Measurements from ENCODE around the gene RABAC1. TPM values are rescaled to one million over a fixed set of nuclear protein-coding genes. Genes with fewer than 3 reads are reported as not detected.

RABAC1 gene
- total RNA-seq, 1 experiment from 2014 or later, result 66.3 TPM

DNA sequence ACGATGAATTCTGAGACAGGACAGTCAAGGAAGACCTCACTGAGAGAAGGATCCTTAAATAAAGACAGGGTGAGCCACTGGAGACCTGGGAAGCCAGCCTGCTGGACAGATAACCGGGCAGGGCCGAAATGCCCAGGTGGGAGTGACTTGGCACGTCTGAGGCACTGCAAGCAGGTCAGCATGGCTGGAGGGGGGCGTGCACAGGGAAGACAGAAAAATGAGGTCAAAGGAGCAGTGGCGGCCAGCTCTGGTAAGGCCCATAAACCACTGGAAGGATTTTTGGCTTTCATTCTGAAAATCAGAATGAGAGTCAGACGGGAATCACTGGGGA, 40.7 kb upstream of the RABAC1 start:
- TF ChIP-seq RAD21 (IDR thresholded peaks at IDR 0.05; ENCODE audit: low read depth), result no peak
- TF ChIP-seq, protein P1, sequence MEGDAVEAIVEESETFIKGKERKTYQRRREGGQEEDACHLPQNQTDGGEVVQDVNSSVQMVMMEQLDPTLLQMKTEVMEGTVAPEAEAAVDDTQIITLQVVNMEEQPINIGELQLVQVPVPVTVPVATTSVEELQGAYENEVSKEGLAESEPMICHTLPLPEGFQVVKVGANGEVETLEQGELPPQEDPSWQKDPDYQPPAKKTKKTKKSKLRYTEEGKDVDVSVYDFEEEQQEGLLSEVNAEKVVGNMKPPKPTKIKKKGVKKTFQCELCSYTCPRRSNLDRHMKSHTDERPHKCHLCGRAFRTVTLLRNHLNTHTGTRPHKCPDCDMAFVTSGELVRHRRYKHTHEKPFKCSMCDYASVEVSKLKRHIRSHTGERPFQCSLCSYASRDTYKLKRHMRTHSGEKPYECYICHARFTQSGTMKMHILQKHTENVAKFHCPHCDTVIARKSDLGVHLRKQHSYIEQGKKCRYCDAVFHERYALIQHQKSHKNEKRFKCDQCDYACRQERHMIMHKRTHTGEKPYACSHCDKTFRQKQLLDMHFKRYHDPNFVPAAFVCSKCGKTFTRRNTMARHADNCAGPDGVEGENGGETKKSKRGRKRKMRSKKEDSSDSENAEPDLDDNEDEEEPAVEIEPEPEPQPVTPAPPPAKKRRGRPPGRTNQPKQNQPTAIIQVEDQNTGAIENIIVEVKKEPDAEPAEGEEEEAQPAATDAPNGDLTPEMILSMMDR (IDR thresholded peaks at IDR 0.05 in 2 of 3, conservative IDR thresholded peaks at IDR 0.05 in 1 of 3; ENCODE audit: borderline replicate concordance in 1 of 3, insufficient read depth in 1 of 3, low read depth in 2 of 3, low read length in 2 of 3), result no peak
- ChIA-PET CTCF (no interaction called here), POLR2A (no interaction called here), RAD21 (ENCODE audit: low non-redundant PET in 1 of 2, low total read pairs in 2 of 2, uncharacterized antibody in 2 of 2, unreplicated experiment in 2 of 2) (no interaction called here)
- peaks cover 0 to 11% of the 10 kb centered on the region in 2 experiments; a peak in 2 of 4 replicates for H3K4me1 ChIP-seq (ENCODE audit: control insufficient read depth in 1 of 2, insufficient read depth in 2 of 2, low read length in 2 of 2)
- no peaks in the 10 kb centered on the region for H3K9me3 ChIP-seq (ENCODE audit: control insufficient read depth in 1 of 2, insufficient read depth in 1 of 2, low read depth in 1 of 2, low read length in 2 of 2)
- no peak overlapping the region for H3K27ac ChIP-seq (ENCODE audit: low read depth, low read length)
- H3K27me3 ChIP-seq (ENCODE audit: insufficient read depth, low read length), result peaks cover 28% of the 10 kb centered on the region; the same call in 1 of the 2 replicates
- H3K4me3 ChIP-seq (replicated peaks in 1 of 2; ENCODE audit: low read depth in 1 of 2, low read length in 2 of 2), result no peak overlapping the region
- BruUV-seq (replicated peaks), result no TSS peak
- H4K20me1 ChIP-seq (ENCODE audit: insufficient read depth), result no peaks in the 10 kb centered on the region
- no peak overlapping the region for H3K9ac ChIP-seq (ENCODE audit: low read length)
- H3K79me2 ChIP-seq (ENCODE audit: insufficient read depth, low read length), result no peaks in the 10 kb centered on the region
- no peaks in the 10 kb centered on the region for H3K9me2 ChIP-seq (ENCODE audit: insufficient read depth)
- no peak overlapping the region for H3K4me2 ChIP-seq (ENCODE audit: low read length)
- no peaks in the 10 kb centered on the region for H3K36me3 ChIP-seq (ENCODE audit: control insufficient read depth in 1 of 2, insufficient read depth in 2 of 2, low read length in 2 of 2)
- H2AFZ ChIP-seq (ENCODE audit: low read depth, low read length, poor library complexity, severe bottlenecking), result no peak overlapping the region
- ATAC-seq (no peak), DNase-seq (ENCODE audit: low read depth, low spot score) (no peak)
- intact Hi-C loops (cut with micrococcal nuclease), result loop anchor here (10.0 kb wide), 1 partner anchor 95 kb away; no protein-coding TSS in a partner anchor

DNA sequence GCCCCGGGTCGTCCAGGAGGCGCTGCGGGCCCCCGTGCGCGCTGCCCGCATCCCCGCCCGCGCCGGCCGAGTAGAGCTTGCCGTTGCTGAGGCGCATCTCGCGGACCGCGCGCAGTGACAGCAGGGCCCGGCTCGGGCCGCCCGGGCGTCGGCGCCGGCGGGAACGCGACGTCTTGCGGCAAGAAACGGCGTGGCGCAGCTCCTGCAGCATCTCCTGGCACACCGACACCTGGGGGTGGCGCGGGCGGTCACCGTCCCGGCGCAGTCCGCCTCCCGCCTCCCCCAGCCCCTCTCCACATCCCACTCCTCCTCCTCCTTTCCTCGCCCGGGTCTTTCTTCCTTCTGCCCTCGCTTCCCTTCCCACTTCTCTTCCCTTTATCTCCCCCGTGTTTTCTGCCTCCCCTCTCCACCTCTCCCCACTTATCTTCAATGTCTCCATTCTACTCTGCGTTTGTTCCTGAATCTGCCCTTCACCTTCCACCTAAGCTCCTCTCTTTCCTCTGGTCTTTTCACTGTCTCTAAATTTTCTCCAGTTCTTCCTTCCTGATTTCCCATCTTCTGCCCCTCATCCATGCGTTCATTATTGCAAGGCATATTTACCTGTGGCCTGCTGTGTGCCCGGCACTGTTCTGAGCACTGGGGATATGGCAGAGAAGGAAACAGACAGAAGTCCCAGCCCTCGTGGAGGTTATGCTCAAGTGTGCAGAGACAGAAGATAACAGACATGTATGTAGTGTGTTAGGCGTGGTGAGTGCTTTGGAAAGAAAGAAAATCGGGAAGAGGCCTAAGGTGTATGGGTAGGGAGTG, 40.2 kb upstream of the RABAC1 start:
- Histone ChIP-seq H3K27me3 (ENCODE audit: insufficient read depth, low read length) (peaks cover 24% of the 10 kb centered on the region; the same call in 1 of the 2 replicates), H4K20me1 (ENCODE audit: insufficient read depth) (no peaks in the 10 kb centered on the region), H3K4me2 (ENCODE audit: low read length) (no peak overlapping the region), H3K9me3 (ENCODE audit: control insufficient read depth in 1 of 2, insufficient read depth in 1 of 2, low read depth in 1 of 2, low read length in 2 of 2) (no peaks in the 10 kb centered on the region), H3K36me3 (ENCODE audit: control insufficient read depth in 1 of 2, insufficient read depth in 2 of 2, low read length in 2 of 2) (no peaks in the 10 kb centered on the region), H3K9me2 (ENCODE audit: insufficient read depth) (no peaks in the 10 kb centered on the region), H3K9ac (ENCODE audit: low read length) (no peak overlapping the region), H2AFZ (ENCODE audit: low read depth, low read length, poor library complexity, severe bottlenecking) (no peak overlapping the region), H3K4me3 (replicated peaks in 1 of 2; ENCODE audit: low read depth in 1 of 2, low read length in 2 of 2) (no peak overlapping the region), H3K27ac (ENCODE audit: low read depth, low read length) (no peak overlapping the region), H3K79me2 (ENCODE audit: insufficient read depth, low read length) (no peaks in the 10 kb centered on the region), H3K4me1 (ENCODE audit: control insufficient read depth in 1 of 2, insufficient read depth in 2 of 2, low read length in 2 of 2) (peaks cover 0 to 12% of the 10 kb centered on the region in 2 experiments; a peak in 2 of 4 replicates)
- TF ChIP-seq JUND (IDR thresholded peaks at IDR 0.05) (no peak), EZH2 (IDR thresholded peaks at IDR 0.05) (no peak), EGR1 (IDR thresholded peaks at IDR 0.05; ENCODE audit: low read depth) (no peak), RAD21 (IDR thresholded peaks at IDR 0.05; ENCODE audit: low read depth) (no peak), YY1 (IDR thresholded peaks at IDR 0.05; ENCODE audit: extremely low read depth, insufficient replicate concordance, low read depth, low read length) (no peak), ZFX (IDR thresholded peaks at IDR 0.05) (no peak), POLR2A (IDR thresholded peaks at IDR 0.05; ENCODE audit: borderline replicate concordance, extremely low read depth, insufficient read depth, insufficient read length) (no peak)
- TF ChIP-seq, protein P1 (IDR thresholded peaks at IDR 0.05 in 2 of 3, conservative IDR thresholded peaks at IDR 0.05 in 1 of 3; ENCODE audit: borderline replicate concordance in 1 of 3, insufficient read depth in 1 of 3, low read depth in 2 of 3, low read length in 2 of 3), result no peak
- TF ChIP-seq, protein P2, sequence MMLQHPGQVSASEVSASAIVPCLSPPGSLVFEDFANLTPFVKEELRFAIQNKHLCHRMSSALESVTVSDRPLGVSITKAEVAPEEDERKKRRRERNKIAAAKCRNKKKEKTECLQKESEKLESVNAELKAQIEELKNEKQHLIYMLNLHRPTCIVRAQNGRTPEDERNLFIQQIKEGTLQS (IDR thresholded peaks at IDR 0.05), result no peak
- ChIA-PET RAD21 (ENCODE audit: low non-redundant PET in 1 of 2, low total read pairs in 2 of 2, uncharacterized antibody in 2 of 2, unreplicated experiment in 2 of 2) (no interaction called here), POLR2A (no interaction called here), CTCF (no interaction called here)
- ATAC-seq, result no peak
- no TSS peak for BruUV-seq (replicated peaks)
- DNase-seq (ENCODE audit: low read depth, low spot score), result no peak
- intact Hi-C loops (cut with micrococcal nuclease), result loop anchor here (10.0 kb wide), 1 partner anchor 96 kb away; no protein-coding TSS in a partner anchor

Data from HCT116 (cell line).